Measurements from ENCODE around the gene KHNYN.

GRCh38 chr14:24399447-24399822 lies 30.3 kb upstream of the KHNYN start:
- TF ChIP-seq CTCF (IDR thresholded peaks at IDR 0.05; ENCODE audit: borderline replicate concordance, extremely low read depth, low read length, poor library complexity, severe bottlenecking), result no peak
- TF ChIP-seq EZH2 (IDR thresholded peaks at IDR 0.05; ENCODE audit: borderline replicate concordance, low read depth, low read length, severe bottlenecking), result no peak
